ENCODE results near the gene RPRD1B. TPM values are rescaled to one million over a fixed set of nuclear protein-coding genes. Genes with fewer than 3 reads are reported as not detected.
A peak's percentile ranks its signal among the peaks of the same experiment; 100 is the strongest.

Gene RPRD1B
- total and polyA plus RNA-seq, 2 of the 13 experiments (the other 11 are each of a cell fraction or from before 2014, with no cell fraction given): 31.1 to 41.5 TPM

GRCh38 chr20:37984018-37984785 is 49.3 kb upstream of the RPRD1B start (continued):
- TF ChIP-seq ZNF234 (CRISPR knock-in tag; conservative IDR thresholded peaks at IDR 0.05): no peak
- peak; percentile 60; the same call in 1 of the 2 replicates for TF ChIP-seq ZSCAN31 (CRISPR knock-in tag; IDR thresholded peaks at IDR 0.05; ENCODE audit: low read depth)
- no peak for TF ChIP-seq MZF1 (CRISPR knock-in tag; IDR thresholded peaks at IDR 0.05; ENCODE audit: borderline replicate concordance)
- TF ChIP-seq ZSCAN9 (CRISPR knock-in tag; IDR thresholded peaks at IDR 0.05; ENCODE audit: borderline replicate concordance): no peak
- TF ChIP-seq SALL1 (CRISPR knock-in tag; IDR thresholded peaks at IDR 0.05): peak; percentile 92; the same call in 1 of the 2 replicates
- TF ChIP-seq IRF1 (CRISPR knock-in tag; IDR thresholded peaks at IDR 0.05; ENCODE audit: low read depth): no peak
- no peak for TF ChIP-seq ZNF260 (CRISPR knock-in tag; IDR thresholded peaks at IDR 0.05; ENCODE audit: borderline replicate concordance, low read depth)
- no peak for TF ChIP-seq PAWR (CRISPR knock-in tag; IDR thresholded peaks at IDR 0.05; ENCODE audit: borderline replicate concordance)
- TF ChIP-seq ZBTB40 (IDR thresholded peaks at IDR 0.05): no peak
- TF ChIP-seq ZBTB40 (CRISPR knock-in tag; IDR thresholded peaks at IDR 0.05): no peak
- TF ChIP-seq GATA4 (IDR thresholded peaks at IDR 0.05; ENCODE audit: borderline replicate concordance, low read depth): no peak
- peak; percentile 94 for TF ChIP-seq ZNF354B (CRISPR knock-in tag; IDR thresholded peaks at IDR 0.05)
- no peak for TF ChIP-seq TCF7L2 (IDR thresholded peaks at IDR 0.05; ENCODE audit: low read depth, low read length)
- no peak for TF ChIP-seq ZKSCAN8 (CRISPR knock-in tag; IDR thresholded peaks at IDR 0.05; ENCODE audit: borderline replicate concordance)
- no peak for TF ChIP-seq HMG20B (CRISPR knock-in tag; conservative IDR thresholded peaks at IDR 0.05)
- no peak for TF ChIP-seq TEAD2 (CRISPR knock-in tag; IDR thresholded peaks at IDR 0.05)
